ENCODE data around the gene ITIH5. TPM values are rescaled to one million over a fixed set of nuclear protein-coding genes. Genes with fewer than 3 reads are reported as not detected.

ITIH5 gene
- total RNA-seq, 2 experiments from 2014 or later = not detected

- Histone ChIP-seq H3K36me3 (ENCODE audit: insufficient read depth, low read length) (no peaks in the 10 kb centered on the region), H3K4me2 (ENCODE audit: low read length) (no peak overlapping the region), H3K9me3 (ENCODE audit: low read length) (no peaks in the 10 kb centered on the region), H3K4me1 (ENCODE audit: insufficient read depth, low read length, poor library complexity, severe bottlenecking) (no peaks in the 10 kb centered on the region), H4K20me1 (ENCODE audit: insufficient read depth, low read length) (no peaks in the 10 kb centered on the region), H3K9me2 (ENCODE audit: insufficient read depth, low read length) (no peaks in the 10 kb centered on the region), H3K27ac (ENCODE audit: low read depth, low read length, poor library complexity, severe bottlenecking) (no peak overlapping the region), H3K4me3 (ENCODE audit: low read depth, low read length, poor library complexity, severe bottlenecking) (no peak overlapping the region), H2AFZ (ENCODE audit: low read length) (no peak overlapping the region), H3K79me2 (ENCODE audit: insufficient read depth, low read depth, low read length) (no peaks in the 10 kb centered on the region)
- TF ChIP-seq EZH2phosphoT487 (IDR thresholded peaks at IDR 0.05; ENCODE audit: borderline replicate concordance, low read depth, low read length) (no peak), CTCF (conservative IDR thresholded peaks at IDR 0.05; ENCODE audit: low read length) (no peak)
- intact Hi-C loops (cut with micrococcal nuclease; ENCODE audit: unreplicated experiment) = no loop called here
- no TSS peak for BruUV-seq (replicated peaks)
- CTCF ChIA-PET (ENCODE audit: unreplicated experiment) = no interaction called here
- POLR2A ChIA-PET = interaction anchor here (0.6 kb wide), 1 partner anchor 33 kb away, joined by 3 read pairs; no protein-coding TSS in a partner anchor
- no peak for DNase-seq (ENCODE audit: low spot score)
Measured at GRCh38 chr10:7667262-7668141, 736 bp upstream of the ITIH5 start.

DNA sequence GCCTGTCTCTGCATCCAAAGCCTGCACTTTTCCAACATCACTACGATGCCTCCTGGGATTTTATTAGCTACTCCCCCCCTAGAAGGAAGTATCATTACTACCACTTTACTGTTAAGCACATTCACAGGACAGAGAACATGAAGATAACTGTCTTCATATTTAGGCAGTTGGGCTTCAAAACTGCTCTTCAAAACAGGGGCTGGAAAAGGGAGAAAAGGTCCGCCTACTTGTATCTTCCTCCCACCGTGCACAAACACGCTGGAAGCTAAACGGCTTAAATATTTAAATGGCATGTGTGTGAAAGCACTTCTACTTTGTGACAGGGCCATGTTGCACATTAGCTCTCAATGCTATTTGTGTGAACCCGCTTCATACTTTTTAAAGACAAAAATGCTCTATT lies 999 bp downstream of the ITIH5 start:
- BruUV-seq (replicated peaks) = no TSS peak
- no peaks in the 10 kb centered on the region for H4K20me1 ChIP-seq (ENCODE audit: insufficient read depth, low read length)
- H3K27ac ChIP-seq (ENCODE audit: low read depth, low read length, poor library complexity, severe bottlenecking) = no peak overlapping the region
- H3K79me2 ChIP-seq (ENCODE audit: insufficient read depth, low read depth, low read length) = no peaks in the 10 kb centered on the region
- no peak for TF ChIP-seq EZH2phosphoT487 (IDR thresholded peaks at IDR 0.05; ENCODE audit: borderline replicate concordance, low read depth, low read length)
- TF ChIP-seq CTCF (conservative IDR thresholded peaks at IDR 0.05; ENCODE audit: low read length) = no peak
- H3K9me3 ChIP-seq (ENCODE audit: low read length) = no peaks in the 10 kb centered on the region
- H3K36me3 ChIP-seq (ENCODE audit: insufficient read depth, low read length) = no peaks in the 10 kb centered on the region
- H3K4me1 ChIP-seq (ENCODE audit: insufficient read depth, low read length, poor library complexity, severe bottlenecking) = no peaks in the 10 kb centered on the region
- DNase-seq (ENCODE audit: low spot score) = no peak
- ChIA-PET POLR2A (no interaction called here), CTCF (ENCODE audit: unreplicated experiment) (no interaction called here)
- H3K4me3 ChIP-seq (ENCODE audit: low read depth, low read length, poor library complexity, severe bottlenecking) = no peak overlapping the region
- intact Hi-C loops (cut with micrococcal nuclease; ENCODE audit: unreplicated experiment) = no loop called here
- H2AFZ ChIP-seq (ENCODE audit: low read length) = no peak overlapping the region
- no peaks in the 10 kb centered on the region for H3K9me2 ChIP-seq (ENCODE audit: insufficient read depth, low read length)
- H3K4me2 ChIP-seq (ENCODE audit: low read length) = no peak overlapping the region

DNA sequence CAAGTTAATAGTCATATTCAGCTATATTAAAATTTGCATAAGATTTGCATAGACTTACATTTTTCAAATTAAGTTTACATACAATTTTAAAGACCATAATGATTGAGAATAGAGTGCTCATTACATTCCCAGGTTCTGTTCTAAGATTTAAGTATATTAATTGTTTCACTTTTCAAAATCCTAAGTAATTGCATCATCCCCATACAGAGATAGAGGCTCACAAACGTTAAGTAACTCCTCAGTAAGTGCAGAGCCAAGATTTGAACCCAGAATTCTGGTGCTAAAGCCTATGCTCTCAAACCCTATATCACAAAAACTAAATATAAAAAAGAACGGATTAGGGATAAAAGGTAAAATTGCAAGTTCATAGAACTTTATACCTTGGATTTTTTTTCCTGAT lies 2.1 kb downstream of the ITIH5 start:
- Histone ChIP-seq H3K4me3 (ENCODE audit: low read depth, low read length, poor library complexity, severe bottlenecking) (no peak overlapping the region), H3K36me3 (ENCODE audit: insufficient read depth, low read length) (no peaks in the 10 kb centered on the region), H3K9me2 (ENCODE audit: insufficient read depth, low read length) (no peaks in the 10 kb centered on the region), H3K79me2 (ENCODE audit: insufficient read depth, low read depth, low read length) (no peaks in the 10 kb centered on the region), H3K27ac (ENCODE audit: low read depth, low read length, poor library complexity, severe bottlenecking) (no peak overlapping the region), H3K9me3 (ENCODE audit: low read length) (no peaks in the 10 kb centered on the region), H4K20me1 (ENCODE audit: insufficient read depth, low read length) (no peaks in the 10 kb centered on the region), H2AFZ (ENCODE audit: low read length) (no peak overlapping the region), H3K4me2 (ENCODE audit: low read length) (no peak overlapping the region), H3K4me1 (ENCODE audit: insufficient read depth, low read length, poor library complexity, severe bottlenecking) (no peaks in the 10 kb centered on the region)
- intact Hi-C loops (cut with micrococcal nuclease; ENCODE audit: unreplicated experiment) = no loop called here
- TF ChIP-seq CTCF (conservative IDR thresholded peaks at IDR 0.05; ENCODE audit: low read length) (no peak), EZH2phosphoT487 (IDR thresholded peaks at IDR 0.05; ENCODE audit: borderline replicate concordance, low read depth, low read length) (no peak)
- no TSS peak for BruUV-seq (replicated peaks)
- no peak for DNase-seq (ENCODE audit: low spot score)
- ChIA-PET CTCF (ENCODE audit: unreplicated experiment) (interaction anchor here (0.6 kb wide), 1 partner anchor 84 kb away, joined by 3 read pairs; no protein-coding TSS in a partner anchor), POLR2A (interaction anchor here (0.7 to 1.2 kb wide), 2 partner anchors 21 to 554 kb away, joined by 3 to 4 read pairs; no protein-coding TSS in a partner anchor)

All from OCI-LY7 (cell line).